HG03196 (cell line): ENCODE measurements around the gene CACNA1G.
A peak's percentile ranks its signal among the peaks of the same experiment; 100 is the strongest.

Experiments
- ATAC-seq: cut with Tn5 transposase; IDR thresholded peaks from one replicate; pipeline ENCODE4 v1.9.1; 2021; ENCODE audit not compliant: unreplicated experiment

CACNA1G gene

DNA sequence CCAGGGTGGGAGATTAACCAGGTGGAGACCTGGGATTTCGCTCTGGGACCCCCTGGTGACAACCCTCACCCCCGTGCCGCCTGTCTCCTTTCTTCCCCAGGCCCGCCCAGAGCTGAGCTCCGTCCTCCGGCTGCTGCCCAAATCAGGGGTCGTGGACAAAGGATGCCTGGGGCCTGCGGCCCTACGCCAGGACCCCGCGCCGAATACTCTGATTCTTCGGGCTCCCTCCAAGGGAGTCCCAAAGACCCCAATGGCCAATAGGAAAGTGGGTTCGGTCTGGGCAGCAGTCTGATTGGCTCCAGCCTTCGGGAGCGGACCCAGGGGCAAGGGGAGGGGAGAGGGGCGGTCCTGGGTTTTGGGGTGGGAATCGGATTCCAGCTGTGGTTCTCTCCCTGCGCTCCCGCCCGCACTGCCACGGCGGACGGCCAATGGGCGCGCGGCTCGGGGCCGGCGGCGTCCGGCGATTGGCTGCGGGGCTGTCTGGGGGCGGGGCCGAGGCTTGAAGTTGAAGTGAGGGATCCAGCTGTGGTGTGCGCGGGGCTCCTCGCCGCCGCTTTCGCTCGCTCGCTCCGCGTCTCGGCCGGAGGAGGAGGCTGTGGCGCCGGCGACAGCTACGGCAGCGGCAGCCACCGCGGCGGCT is at the start of gene CACNA1G:
CACNA1G (plus strand) TSS at position 531 of the 640 bp plus-strand sequence. CDS start 745 bp downstream, outside the sequence.
- peak; percentile 74 for ATAC-seq

DNA sequence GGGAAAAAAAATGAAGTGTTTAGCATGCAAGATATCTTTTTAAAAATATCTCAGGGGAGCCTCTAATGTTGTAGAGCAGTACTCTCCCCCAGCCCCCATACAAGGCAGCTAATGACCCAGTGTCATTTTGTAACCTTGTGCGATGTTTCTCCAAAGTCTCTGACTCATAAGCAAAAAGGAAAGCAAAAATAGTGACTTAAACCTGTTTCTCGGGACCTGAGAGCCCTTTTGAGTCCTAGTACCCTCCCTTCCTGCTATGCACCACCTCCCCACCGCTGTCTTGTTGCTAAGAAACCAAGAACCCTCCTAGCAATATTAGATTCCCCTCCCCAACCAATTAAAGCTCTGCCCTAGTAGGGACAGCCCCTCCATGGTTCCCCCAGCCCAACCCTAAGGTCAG is 49.5 kb upstream of the CACNA1G start:
- ATAC-seq = peak; percentile 60

DNA sequence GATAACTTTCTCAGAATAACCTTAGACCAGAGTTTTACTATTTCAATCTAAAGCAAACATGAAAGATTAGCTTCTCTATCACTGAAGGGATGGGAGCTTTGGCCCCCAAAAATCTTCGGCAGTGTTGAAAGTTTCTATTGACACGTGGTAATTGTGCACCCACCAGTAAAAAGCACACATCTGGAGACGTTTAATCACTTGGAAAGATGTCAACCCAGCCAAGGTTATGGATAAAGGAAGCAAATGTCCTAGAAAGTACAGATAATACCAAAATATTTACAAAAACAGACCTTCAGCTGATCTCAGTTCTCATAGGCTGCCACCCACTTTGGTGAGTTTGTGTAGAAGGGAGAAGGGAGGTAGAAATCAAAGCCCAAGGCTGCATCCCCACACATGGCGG is 47.0 kb upstream of the CACNA1G start:
- no peak for ATAC-seq

DNA sequence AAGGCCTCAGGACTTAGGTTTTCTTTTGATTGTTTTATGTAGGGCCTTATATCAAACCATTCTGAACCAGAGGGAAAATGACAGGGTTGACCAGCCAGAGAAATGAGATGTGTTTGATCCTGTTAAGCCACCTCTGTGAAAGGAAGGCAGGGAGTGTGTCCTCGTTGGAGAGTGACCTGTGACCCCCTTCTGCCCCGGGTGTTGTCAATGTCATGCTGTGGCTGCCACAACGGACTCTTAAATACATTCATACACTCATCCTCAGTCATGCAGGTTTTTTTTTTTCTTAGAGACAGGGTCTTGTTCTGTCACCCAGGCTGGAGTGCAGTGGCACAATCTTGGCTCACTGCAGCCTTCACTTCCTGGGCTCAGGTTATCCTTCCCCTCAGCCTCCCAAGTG is 46.1 kb upstream of the CACNA1G start:
- no peak for ATAC-seq

DNA sequence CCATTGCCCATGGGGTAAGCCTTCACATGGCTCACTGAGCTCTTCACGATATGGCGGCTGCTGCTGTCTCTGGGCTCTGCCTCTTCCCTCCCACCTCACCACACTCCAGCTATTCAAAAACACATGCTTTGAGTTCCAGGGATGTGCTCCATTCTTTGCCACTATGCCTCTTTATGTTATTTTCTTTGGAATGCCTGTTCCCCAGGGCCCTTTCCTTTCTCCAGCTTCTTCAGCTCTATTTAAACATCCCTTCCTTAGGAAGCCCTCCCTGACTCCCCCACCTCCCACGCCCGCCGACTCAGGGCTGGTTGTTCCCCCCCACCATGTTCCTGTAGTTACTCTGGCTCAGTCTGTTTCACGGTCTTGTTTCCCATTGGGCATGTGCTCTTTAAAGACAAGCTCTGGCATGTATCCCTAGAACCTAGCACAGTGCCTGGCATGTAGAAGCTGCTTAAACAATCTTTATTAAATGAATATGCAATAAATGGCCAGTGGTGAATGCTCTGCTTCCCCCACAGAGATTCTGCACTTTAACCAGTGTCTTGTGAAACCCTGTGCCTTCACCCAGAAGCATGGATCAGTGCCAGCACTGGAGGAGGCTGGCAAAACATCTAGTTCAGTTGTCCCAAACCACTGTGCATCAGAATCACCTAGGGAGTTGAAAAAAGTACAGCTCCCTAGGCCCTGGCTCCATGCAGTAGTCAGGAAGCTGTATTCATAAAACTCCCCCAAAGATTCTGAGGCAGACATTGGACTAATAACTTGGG is 45.4 kb upstream of the CACNA1G start:
- no peak for ATAC-seq

DNA sequence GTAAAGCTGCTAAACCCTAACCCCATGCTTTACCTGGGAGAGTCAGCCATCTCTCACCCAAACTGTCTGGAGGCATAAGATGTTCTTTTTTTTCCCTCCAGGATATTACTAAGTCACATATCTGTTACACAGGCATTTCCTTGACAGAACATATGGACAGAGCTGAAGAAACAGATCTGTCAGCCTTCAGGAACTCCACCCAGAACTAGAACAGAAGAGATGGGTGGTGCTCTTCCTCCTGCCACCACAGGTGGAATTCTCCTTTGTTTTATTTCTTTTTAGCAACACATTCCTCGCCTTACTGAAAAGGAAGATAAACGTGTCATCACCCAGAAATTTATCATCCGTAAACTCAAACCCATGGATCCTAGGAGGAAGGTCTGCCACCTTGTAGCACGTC is 43.5 kb upstream of the CACNA1G start:
- no peak for ATAC-seq

DNA sequence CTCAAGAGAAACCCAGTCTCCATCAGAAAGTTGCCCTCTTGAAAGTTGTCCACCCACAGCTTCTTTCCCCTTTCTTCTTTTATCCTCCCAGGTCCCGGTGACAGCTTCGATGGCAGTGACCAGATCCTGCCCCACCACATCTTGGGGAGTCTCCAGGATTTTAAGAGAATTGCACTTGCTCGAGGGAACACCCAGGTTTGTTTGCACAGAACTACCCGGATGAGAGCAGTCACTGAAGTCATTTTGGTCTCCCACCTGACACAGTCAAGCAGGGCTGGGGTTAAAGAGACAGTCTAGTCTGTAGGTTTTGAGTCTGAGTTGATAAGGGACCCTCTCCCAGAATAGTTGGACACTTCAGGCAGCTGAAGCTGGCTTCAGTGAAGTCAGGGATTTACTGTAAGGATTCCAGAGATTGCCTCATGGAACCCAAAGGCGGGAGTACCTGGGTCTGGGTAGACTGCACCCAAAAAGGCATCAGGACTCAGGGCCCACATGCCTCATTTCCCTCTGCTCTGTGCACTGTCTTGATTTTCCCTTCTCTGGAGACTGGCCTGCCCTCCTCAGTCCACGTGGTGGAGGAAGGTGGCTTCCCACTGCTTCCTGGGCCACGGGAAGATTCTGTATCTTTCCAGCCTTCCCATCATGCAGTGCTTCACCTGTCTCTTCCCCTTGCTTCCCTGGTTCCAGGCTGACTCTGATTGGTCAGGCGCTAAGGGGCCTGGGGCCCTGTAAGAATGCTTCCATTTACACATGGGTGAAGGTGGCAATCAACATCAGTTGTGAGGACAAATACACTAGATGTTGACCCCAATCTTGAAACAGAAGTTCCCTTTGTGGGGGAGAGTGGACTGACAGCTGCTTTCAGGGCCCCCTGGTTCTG is 42.8 kb upstream of the CACNA1G start:
- ATAC-seq = no peak

DNA sequence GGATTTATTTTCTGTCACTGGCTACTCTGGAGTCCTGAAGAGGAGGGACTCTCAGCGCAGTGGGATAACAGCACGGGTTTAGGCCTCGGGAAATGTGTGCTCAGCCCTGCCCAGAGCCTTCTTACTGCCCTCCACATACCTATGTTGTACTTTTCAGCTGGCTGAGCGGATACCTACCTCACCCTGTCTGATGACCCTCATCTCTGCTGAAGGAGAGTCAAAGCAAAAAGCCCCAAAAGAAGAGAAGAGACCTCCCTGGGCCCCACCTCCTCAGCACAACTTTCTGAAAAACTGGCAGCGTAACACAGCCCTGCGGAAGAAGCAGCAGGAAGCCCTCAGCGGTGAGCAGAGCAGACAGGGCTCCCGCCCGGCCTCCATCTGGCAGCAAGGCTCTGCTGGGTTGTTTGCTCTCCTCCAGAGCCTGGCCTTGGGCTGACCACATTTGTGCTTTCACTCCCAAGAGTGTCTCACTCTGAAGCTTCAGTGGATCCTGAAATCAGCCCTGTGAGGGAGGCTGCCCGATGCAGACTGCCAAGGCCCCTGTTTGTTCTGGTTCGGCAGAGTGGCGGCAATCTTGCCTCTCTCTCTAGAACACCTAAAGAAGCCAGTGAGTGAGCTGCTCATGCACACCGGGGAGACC is 42.0 kb upstream of the CACNA1G start:
- no peak for ATAC-seq

DNA sequence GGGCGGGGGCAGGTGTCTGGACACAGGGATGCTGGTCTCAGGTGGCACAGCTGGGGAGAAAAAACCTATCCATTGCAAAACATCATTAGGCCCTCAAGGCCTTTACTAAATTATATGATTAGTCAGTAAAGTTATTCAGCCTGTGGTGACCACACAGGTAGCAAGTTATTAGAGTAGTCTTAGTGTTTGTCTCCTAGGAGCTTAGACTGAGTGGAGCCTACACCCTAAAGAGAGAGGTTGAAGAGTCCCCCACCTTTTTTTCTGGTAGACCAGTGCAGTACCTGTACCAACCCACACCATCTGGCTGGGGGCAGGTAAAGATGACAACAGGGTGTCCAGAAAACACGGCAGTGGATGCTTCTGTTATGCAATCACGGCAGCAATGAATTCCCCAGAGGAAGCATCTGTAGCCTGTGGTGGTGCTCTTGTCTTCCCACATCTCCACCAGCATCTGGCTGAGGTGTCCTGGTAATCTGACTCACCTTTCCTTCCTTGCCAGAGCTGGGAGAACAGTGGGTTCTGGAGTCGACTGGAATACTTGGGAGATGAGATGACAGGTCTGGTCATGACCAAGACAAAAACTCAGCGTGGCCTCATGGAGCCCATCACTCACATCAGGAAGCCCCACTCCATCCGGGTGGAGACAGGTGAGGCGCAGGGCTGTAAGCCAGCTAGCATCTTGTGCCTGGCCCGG is 41.2 kb upstream of the CACNA1G start:
- no peak for ATAC-seq

DNA sequence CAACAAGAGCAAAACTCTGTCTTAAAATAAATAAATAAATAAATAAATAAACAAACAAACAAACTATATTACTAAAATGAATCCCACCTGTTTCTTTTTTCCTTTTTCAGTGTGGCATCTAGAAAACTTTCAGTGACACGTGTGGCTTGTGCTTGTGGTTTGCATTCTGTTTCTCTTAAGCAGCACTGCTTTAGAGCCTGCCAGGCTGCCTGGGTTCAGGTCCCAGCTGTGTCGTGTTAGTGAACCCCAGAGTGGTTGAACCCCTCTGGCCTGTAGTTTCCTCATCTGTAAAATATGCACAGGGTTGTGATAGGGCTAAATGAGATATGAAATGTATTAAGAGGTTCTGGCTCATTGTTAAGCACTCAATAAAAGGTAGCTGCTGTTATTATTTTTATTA is 40.0 kb upstream of the CACNA1G start:
- ATAC-seq = no peak

DNA sequence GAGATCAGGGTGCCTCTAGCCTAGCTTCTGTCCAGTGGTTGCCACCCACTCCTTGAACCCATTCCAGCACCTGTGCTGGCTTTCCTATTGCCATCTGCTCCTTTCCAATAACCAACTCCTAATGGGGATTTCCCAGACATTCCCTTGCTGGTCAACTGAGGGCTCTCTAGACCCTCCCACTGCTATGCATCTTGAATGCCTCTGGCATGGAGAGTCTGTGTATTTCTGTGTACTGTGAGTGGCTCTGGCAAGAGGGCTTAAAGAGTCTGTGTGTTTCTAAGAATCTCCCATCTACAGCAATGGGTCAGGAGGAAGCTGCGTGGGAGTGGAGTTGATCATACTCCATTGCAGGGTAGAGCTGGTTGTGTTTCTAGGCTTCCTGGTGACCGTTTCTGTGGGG is 39.0 kb upstream of the CACNA1G start:
- no peak for ATAC-seq

DNA sequence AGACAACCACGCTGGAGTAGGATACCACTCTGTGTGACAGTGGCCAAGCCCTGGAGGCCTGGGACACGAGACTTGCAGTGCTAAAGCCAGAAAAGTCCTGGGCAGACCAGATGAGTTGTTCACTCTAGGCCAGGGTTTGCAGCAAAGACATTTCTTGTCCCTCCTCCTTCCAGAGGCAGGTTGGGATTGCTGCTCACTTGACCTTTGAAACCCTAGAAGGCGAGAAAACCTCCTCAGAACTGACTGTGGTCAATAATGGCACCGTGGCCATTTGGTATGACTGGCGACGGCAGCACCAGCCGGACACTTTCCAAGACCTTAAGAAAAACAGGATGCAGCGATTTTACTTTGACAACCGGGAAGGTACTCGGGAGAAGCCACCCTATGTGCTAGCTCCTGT is 37.7 kb upstream of the CACNA1G start:
- ATAC-seq = no peak

DNA sequence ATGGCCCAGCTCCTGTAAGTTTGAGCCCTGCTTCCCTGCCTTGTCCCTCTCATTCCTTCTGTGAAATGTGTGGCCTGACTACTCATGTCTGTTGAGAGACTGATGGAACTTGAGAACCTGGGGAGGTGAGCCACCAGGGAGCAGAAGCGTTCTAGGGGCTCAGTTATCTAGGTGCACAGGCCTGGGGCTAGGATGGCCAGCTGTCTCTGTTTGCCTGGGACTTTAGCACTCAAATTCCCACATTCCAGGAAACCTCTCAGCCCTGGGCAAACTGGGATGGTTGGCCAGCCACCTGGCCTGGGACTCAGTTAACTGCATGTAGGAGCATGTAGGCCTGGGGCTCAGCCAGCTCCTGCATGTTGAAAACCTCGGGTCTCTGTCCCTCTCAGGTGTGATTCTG is 37.3 kb upstream of the CACNA1G start:
- no peak for ATAC-seq

DNA sequence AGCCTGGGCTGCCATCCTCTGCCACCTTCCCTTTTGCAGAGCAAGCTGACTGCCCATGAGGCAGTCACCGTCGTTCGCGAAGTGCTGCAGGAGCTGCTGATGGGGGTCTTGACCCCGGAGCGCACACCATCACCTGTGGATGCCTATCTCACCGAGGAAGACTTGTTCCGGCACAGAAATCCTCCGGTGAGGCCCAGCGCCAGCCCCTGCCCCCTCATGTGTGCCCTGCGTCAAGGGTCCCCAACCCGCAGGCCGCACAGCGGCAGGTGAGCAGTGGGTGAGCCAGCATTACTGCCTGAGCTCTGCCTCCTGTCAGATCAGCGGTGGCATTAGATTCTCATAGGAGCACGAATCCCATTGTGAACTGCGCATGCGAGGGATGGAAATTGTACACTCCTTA is 35.7 kb upstream of the CACNA1G start:
- no peak for ATAC-seq

DNA sequence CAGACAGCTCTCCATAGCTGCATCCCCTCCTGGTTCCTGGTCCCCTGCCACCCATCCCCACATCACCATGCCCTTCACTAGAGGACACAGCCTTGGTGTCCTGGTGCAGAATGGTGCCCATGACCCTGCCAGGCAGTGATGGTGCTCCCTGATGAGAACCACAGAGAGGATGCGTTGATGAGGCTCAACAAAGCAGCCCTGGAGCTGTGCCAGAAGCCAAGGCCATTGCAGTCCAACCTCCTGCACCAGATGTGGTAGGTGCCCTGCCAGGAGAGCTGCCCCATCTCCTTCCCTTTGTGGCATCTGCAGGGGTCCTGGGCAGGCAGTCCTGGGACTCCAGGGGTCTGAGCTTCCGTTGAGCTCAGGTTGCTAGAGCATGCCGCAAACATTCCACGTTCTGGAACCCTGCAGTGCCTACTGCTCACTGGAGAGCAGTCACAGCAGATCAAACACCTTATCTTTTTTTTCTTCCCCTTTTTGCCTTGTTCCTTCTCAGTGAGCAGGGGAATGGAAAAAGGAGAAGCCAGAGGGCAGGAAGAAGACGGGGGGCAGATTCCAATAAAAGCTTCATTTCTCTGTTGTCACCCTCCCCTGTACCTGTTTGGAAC is 33.3 kb upstream of the CACNA1G start:
- ATAC-seq = no peak

DNA sequence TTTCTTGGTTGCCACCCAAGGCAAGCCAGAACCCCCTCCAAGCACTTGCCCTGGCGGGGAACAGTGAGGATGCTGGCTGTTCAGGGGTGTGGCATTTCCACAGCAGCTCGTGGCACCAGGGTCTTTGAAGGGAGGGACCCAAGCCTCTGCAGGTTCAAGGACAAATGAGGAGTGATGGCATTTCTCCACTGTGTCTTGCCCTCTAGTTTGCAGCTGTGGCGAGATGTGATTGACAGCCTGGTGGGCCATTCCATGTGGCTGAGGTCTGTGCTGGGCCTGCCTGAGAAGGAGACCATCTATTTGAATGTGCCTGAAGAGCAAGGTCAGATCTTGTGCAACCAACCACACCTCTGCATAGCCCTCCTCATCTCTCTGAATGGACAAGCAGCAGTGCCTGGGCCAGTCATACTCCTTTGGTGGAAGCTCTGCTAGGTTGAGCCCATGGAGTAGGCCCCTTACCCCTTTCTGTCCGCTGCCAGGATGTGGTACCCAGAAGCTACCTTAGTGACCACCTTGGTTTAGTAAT is 32.5 kb upstream of the CACNA1G start:
- ATAC-seq = no peak

DNA sequence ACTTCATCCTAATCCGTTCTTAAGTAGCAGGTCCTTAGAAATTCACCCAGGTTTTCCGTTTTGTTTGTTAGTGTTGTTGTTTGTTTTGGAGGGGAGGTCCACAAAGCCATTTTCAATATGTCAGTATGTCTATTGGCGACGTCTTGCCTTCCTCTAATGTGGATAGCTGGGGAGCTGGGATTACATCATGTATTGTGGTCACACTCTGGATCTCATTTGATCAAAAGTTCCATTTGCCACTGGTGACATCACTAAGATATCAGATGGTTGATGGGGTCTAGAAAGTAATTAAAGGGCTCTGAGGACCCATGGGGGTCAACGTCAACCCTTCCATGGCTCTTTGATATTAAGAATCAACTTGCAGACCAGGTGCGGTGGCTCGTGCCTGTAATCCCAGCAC is 30.7 kb upstream of the CACNA1G start:
- ATAC-seq = no peak

DNA sequence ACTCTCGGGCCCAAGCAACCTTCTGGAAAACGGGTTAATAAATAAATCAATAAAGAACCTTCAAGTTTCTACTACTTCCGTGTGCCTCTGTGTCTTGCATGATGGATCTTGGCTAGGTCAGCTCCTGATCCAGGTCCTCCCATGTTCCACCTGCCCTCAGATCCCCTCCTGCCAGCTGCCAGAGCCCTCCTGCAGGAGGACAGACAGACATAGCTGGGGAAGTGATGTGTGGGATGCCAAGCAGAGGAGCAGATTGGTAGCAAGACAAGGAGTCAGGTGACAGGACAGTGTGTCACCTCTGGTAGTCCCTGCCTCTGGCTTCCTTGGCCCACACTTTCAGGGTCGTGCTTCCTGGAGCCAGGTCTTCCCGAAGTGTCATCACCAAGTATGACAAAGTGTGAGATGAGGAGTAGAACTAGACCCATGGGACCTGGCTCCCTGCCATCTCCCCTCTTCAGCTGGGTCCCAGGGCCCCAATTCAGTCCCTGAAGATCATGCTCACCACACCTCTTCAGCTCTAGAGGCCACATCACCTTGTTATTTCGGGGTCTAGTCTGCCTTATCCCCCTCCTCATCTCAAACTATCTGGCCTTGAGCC is 29.0 kb upstream of the CACNA1G start:
- ATAC-seq = no peak

DNA sequence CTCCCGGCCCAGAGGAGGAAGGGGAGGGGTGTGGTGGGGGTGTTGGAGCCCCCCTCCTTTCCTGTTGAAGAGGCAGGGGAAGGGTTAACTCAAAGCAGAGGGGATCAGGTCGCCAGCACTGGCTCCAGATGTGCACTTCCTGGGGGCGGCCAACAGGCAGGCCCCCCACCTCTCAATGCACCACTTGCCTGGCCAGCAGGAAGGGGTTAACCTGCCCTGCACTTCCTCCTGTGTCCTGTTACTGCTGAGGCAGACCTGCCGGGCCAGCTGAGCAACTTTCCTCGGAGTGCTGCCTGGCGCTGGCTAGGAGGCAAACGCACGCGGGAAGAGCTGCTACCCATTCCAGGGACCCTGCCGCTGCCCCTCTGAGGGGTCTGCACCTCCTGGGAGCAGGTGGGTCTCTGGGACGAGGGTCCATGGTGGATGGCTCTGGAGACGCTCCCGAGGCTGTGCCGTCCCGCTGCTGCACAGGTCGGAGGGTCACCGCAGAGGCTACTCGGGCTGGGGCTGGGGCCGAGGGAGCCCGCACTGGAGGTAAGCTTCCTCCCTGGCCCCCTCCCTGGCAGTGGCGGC is 28.0 kb upstream of the CACNA1G start, which contains the start of gene EPN3:
EPN3 (plus strand) TSS at position 284 of the 573 bp plus-strand sequence. CDS start 3,822 bp downstream, outside the sequence.
- no peak for ATAC-seq
